ENCODE measurements around the gene KCTD8. TPM values are rescaled to one million over a fixed set of nuclear protein-coding genes. Genes with fewer than 3 reads are reported as not detected.
"Not testable (repeated sequence)": the region's sequence is repeated elsewhere in the genome, so short reads cannot be mapped to it uniquely, and the experiment has no call there.

KCTD8 gene
- total RNA-seq, 2 donors from 2014 or later, result 0.22 TPM; not detected in 1

- no peak for ATAC-seq
- DNase-seq, result no peak
- intact Hi-C loops (cut with DNase I, micrococcal nuclease), result no loop called here
These were observed 262.3 kb downstream of the KCTD8 start for GRCh38 chr4:44186096-44186849.

- intact Hi-C loops (cut with DNase I, micrococcal nuclease); DNase-seq; ATAC-seq: not testable (repeated sequence)
These were observed 266.9 kb downstream of the KCTD8 start for GRCh38 chr4:44181491-44182349.

GRCh38 chr4:44167766-44168165 is 280.8 kb downstream of the KCTD8 start:
- ATAC-seq; DNase-seq; intact Hi-C loops (cut with DNase I, micrococcal nuclease): not testable (repeated sequence)

DNA sequence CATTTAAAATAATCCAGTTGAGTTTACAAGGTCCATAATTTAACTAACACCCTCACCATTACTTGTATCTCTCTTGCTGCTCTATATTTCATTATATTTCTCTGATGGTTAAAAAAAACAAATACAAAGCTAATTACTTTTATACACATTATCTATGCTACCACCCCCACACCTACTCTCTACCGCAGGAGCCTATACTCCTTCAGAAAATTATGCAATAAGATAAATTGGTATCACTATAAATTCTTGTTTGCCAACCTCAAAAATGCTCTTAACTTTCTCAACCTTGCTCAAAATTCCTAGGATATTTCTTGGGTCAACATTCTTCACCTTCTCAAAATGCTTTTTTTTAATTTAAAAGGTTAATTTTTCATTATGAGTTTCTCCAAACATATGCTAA is 282.7 kb downstream of the KCTD8 start:
- no peak for ATAC-seq
- DNase-seq, result no peak
- intact Hi-C loops (cut with DNase I, micrococcal nuclease), result no loop called here

DNA sequence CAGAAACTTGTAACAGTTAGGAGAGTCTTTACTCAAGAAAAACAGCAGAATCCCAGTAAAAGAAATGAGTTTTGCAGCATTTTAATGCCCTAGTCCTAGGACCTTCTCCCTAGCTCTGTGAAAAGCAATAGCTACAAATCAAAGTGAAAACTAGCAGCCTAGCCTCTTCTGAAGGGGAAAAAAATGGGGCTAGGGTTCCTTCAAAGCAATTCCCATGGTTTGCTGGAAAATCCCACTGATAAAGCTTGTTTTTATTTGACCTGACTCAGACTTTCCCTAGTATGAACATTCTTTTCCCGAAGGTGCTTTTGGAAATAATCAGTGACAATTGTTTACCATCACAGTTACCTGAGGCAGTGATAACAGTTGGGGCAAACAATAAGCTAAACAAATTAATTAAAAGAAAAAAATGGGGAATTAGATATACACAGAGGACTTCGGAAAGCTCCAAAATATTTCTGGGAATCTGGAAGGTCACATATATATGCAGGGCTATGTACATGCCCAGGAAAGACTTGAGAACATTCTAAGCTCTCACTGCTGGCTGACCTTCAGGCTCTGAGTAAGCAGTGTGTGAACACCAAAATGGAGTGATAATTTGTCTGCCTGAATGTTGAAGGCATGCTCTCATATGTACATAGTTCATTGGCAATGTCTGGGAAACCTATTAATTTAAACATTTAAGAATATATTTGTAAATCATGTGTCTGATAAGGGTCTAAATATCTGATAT is 285.9 kb downstream of the KCTD8 start:
- intact Hi-C loops (cut with DNase I, micrococcal nuclease), result no loop called here
- DNase-seq, result no peak

DNA sequence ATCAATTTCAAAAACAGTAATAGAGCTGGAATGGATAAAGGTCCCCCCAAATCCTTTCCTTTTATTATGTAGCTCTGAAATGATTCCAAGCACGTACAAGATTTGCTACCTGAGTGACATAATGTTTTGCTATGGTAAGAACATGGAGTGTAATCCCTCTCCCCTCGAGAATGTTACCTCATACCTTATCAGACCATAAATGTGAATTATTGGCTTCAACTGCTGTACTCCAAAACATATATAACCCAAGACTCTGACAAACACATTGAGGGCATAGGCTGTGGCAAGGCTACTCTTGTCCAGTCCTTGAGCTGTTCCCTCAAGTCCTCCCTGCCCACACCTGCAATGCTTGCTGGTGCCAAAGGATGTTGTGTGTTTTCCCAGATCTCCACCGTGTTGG is 286.9 kb downstream of the KCTD8 start:
- DNase-seq, result no peak
- ATAC-seq, result no peak
- intact Hi-C loops (cut with DNase I, micrococcal nuclease), result no loop called here

More for the DNA sequence above, 285.9 kb downstream of the KCTD8 start:
- ATAC-seq, result no peak

- intact Hi-C loops (cut with DNase I, micrococcal nuclease), result no loop called here
- DNase-seq, result no peak
- no peak for ATAC-seq
These were observed 287.7 kb downstream of the KCTD8 start for GRCh38 chr4:44160776-44161367.

- no peak for DNase-seq
- ATAC-seq, result no peak
- intact Hi-C loops (cut with DNase I, micrococcal nuclease), result no loop called here
These were observed 288.6 kb downstream of the KCTD8 start for GRCh38 chr4:44159991-44160390.

- DNase-seq (no peak), ATAC-seq (no peak)
- intact Hi-C loops (cut with DNase I, micrococcal nuclease), result no loop called here
These were observed 290.9 kb downstream of the KCTD8 start for GRCh38 chr4:44157611-44158277.

DNA sequence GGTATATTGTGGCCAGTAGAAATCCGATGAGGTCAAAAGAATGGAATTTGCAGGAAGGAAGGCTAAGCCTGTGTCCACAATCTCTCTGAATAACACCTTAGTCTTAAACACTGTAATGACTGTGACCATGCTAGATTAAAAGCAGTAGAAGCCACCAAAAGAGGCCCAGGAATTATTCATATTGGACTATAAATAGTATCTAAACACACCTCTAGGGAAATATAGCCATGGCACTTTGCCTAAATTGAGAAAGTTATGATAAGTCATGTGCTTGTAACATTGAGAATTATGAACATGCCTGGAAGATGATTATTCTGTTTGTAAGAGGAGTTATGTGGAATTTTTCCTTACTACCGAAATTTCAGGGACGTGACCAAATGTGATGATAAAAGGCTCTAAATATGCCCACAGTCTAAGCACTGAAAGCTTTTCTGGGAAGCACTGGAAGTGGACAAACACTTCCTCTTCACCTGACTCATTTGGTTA is 298.5 kb downstream of the KCTD8 start:
- ATAC-seq, result no peak
- no peak for DNase-seq
- intact Hi-C loops (cut with DNase I, micrococcal nuclease), result no loop called here

GRCh38 chr4:44149282-44149681 is 299.3 kb downstream of the KCTD8 start:
- DNase-seq, result no peak
- no peak for ATAC-seq
- intact Hi-C loops (cut with DNase I, micrococcal nuclease), result no loop called here

DNA sequence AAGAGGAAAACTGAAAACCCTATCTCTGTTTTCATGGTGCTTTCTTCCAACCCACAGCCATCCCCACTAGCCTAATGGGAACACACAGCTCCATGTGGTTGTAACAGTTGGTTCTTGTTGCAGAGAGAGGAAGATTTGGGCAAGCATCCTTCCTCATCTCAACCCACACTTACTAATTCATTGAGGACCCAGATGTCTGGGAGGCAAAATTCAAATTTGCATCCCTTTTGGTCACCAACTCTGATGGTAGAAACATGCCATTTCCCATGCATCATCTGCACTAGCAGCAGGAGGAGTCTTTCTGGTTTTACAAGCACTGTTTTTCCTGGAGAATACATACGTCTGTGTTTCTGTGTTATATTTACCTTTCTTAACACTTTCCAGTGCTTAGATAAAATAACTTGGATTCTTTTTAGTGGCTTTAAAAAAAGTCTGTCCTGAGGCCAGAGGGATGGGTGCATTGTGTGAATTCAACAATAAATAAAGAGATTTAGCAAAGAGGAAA is 301.0 kb downstream of the KCTD8 start:
- ATAC-seq (no peak), DNase-seq (no peak)
- intact Hi-C loops (cut with DNase I, micrococcal nuclease), result no loop called here

DNA sequence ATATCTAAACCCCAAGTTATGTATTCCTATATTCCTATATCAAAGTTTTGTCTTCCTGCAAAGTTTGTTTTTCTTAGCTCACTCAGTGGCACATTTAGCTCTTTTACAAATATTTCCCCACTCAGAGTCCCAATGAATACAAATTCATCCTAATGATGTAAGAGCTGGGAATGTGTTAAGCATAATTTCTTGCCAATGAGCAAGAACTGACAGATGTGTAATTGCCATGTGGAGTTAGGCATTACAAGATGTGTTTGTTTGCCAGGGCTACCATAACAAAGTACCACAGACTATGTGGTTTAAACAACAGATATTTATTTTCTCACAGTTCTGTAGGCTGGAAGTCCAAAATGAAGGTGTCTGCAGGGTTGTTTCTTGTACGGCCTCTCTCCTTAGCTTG is 302.1 kb downstream of the KCTD8 start:
- intact Hi-C loops (cut with DNase I, micrococcal nuclease), result no loop called here
- no peak for ATAC-seq

GRCh38 chr4:44145868-44146267 is 302.7 kb downstream of the KCTD8 start:
- ATAC-seq, result no peak
- intact Hi-C loops (cut with DNase I, micrococcal nuclease), result no loop called here

More for the DNA sequence above, 302.1 kb downstream of the KCTD8 start:
- no peak for DNase-seq

DNA sequence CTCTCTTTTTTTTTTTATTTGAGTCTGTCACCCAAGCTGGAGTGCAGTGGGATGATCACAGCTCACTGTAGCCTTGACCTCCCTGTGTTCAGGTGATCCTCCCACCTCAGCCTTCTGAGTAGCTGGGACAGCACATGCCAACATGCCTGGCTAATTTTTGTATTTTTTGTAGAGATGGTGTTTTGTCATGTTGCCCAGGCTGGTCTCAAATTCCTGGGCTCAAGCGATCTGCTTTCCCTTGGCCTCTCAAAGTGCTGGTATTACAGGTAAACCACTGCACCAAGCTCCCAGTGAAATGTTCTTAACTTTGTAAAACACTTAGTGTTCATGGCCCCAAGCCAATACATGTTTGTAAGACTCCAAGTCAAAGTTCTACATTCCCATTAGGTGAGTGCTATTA is 316.1 kb downstream of the KCTD8 start:
- ATAC-seq (no peak), DNase-seq (no peak)
- intact Hi-C loops (cut with DNase I, micrococcal nuclease), result no loop called here

More at GRCh38 chr4:44145868-44146267, 302.7 kb downstream of the KCTD8 start:
- DNase-seq, result no peak

Measured in left colon (tissue), 2 donors.